GM03348 (cell line): ENCODE data around the gene C1orf159.
"Not testable (repeated sequence)": the region's sequence is repeated elsewhere in the genome, so short reads cannot be mapped to it uniquely, and the experiment has no call there.

Experiments
- DNase-seq: peaks from one replicate; pipeline ENCODE4 v3.0.0; 2012; ENCODE audit warnings: low spot score

C1orf159 gene

DNA sequence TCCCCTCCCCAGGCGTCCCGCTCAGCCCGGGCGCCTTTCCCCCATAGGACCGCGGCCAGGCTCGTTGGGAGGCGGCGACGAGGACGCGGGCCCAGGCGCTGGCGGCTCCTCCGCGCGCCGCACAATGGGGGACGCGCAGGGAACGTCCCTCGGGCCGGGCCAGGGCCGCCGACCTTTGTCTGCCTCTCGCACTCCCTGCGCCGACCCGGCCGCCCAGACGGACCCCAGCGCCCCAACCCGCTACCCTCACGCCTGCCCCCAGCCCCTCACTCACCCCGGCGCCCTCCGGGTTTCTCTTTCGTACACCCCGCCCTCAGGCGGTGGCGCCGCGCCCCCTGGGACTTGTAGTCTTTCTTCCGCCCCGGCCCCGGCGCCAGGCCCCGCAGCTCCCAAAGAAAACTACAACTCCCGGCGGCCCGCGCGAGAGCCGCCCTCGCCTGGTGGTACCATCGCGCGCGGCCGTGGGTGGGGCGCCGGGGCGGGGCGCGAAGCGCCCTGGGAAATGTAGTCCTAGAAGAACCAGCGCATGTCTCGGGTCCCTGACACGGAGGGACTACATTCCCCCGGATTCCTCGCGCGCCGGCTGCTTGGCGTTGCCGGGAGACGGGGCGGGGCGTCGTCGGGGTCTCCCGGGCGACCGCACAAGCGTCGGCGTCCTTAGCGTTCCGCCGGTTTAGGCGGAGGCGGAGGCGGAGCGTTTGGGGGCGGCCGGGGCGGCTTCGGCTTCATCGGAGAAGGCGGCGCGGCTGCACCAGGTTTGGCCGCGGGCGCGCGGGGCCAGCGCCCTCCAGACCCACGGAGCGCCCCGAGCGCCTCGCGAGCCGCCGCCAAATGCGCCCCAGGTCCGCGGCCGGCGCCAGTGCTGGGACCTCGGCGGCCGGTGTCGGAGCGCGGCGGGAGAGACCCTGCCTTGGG is at the start of gene C1orf159:
Gene C1orf159, minus strand, starts transcription at position 304 of the 915 bp plus-strand sequence. CDS start 24,546 bp downstream, outside the sequence.
- DNase-seq, result peak; percentile 99

DNA sequence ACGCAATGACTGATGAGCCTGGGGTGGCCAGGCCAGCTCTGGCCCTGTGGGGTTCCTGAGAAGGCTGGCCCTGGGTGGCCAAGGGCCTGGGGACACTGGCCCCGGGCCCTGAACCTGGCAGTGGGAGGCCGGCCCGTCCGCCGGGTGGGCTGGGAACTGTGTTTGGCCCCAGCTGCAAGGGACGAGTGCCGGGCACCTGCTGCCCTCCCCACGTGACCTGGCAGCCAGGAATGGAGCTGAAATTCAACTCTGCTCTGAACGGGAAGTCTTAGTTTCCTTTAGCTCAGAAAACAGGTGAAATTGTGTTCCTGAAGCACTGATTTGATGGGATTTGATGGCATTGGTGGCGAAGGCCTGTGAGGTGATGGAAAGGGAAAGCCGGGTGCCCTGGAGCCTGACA is 49.6 kb upstream of the C1orf159 start:
- no peak for DNase-seq

DNA sequence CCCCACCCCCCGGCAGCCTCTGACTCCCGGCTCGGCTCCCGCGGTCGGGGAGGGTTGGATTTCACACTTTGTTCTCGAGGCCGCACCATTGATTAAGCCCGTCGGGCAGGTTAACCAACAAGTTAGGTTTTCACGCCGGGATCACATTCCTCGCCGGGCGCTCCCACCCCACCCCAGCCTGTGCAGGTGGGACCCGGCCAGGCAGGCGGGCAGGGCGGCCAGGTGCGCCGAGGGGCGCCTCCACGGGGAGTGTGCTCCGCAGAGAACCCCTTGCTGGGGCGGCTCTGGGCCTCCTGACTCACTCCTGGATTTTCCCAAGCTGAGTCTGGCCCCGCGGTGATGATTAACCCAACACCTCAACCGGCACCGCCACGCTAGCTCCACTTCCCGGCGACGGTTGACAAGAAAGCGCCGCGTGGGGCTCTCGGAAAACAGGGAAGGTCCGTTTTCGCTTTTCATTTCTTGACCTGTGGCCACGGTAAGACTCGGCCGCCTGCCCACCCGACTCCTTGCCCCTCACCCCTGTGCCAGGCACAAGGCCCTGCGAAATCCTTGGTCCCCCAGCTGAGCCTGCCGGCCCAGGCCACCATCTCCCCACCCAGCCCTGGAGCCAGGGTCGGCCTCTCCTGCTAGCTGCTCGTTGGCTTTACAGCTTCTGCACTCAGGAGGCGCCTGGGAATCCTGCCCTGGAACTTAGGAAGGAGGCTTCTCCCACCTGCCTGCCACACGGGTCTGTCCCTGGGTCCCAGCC is 49.0 kb upstream of the C1orf159 start:
- no peak for DNase-seq

DNA sequence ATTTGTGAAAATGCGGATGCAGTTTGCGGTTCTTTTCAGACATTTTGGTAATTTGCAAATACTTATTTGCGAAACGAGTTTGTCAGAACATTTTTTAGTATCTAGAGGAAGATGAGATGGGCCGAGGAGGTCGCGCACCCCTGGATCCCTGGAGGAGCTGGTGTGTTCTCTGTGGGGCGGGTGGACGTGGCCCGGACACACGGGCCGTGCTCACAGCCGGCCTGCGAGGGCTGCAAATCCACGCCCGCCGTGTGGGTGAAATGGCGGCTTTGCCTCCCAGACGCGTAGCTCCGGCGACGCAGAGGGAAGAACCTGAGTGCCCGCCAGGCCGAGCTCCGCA is 48.4 kb upstream of the C1orf159 start:
- no peak for DNase-seq

DNA sequence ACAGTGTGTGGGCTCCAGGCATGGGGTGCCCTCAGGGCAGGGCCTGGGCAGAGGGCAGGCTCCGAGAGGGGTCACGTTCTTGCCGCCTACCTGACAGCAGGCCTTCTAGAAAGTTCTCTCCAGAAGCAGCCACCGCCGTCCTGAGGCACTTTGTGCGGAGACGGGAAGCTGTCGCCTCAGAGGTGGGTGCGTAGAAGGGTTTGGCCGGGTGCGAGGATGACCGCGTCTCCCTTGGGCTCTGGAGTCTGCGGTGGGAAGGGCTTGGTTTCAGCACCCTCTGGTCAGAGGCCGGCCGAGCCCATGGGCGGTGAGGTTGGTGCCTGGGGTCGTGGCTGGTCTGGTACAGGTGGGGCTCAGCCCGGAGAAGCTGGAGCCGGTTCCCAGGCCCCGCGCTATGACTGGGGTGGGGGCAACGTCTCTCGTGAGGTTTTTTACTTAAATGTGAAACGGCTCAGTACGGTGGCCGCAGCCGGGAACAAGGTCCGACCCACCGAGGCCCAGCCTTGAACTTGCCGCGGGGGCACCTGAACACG is 47.7 kb upstream of the C1orf159 start:
- DNase-seq, result no peak

DNA sequence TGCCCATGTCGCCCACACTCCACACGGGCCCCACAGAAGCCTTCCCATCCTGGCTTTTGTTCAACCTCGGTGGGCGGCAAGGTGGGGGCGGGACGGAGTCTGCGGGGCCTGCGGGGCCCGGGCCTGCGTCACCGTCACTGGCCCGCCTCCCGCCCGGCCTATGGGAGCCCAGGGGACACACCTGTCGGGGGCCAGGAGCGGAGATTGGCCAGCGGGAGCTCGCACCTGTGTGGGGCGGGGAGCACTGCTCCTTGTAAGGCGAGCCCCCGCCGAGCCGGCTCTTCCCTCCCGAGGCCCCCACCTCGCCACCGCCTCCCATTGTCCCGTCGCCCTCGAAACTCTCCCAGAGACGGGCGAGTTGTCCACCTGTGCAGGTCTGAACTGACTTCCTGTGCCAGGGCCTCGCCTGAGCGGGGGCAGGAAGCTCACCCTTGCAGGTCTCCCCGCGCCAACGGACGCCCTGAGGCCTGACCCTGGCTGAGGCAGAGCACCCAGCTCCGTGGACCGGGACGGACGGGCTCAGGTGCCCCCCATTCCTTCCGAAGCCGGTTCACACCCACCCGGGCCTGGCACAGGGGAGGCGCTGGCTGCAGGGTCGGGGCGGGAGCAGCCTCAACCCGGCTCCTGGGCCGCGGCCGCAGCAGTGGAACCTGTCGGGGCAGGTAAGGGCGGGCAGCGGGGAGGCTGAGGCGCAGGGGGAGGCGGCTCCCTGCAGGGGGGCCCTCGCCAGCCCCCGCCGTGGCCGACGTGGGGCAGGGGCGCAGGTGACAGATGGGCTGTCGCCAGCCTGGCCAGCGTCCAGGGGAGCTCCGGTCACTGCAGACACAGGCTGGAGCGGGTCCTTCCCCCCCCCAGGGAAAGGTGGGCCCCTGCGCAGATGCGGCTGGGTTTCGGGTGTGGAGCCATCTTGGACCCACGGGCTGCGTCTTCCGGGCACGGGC is 47.0 kb upstream of the C1orf159 start:
- no peak for DNase-seq

DNA sequence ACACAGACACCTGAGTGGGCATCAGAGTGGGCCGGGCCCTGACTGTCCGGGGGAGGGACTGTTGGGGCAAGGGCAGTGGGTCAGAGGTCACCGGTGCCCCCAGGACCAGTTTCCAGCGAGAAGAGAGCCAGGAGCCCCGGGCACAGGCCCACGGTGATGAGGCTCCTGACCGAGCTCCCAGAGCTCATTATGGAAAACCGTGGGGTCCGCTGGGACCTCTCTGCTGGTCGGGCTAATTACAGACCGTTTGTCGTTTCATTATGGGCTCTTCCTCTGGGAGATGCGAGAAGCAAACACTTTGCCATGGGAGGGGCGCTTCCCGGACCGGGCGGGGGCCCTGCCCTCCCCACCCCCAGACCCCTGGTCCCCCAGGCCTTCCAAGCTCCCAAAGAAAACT is 45.8 kb upstream of the C1orf159 start:
- no peak for DNase-seq

DNA sequence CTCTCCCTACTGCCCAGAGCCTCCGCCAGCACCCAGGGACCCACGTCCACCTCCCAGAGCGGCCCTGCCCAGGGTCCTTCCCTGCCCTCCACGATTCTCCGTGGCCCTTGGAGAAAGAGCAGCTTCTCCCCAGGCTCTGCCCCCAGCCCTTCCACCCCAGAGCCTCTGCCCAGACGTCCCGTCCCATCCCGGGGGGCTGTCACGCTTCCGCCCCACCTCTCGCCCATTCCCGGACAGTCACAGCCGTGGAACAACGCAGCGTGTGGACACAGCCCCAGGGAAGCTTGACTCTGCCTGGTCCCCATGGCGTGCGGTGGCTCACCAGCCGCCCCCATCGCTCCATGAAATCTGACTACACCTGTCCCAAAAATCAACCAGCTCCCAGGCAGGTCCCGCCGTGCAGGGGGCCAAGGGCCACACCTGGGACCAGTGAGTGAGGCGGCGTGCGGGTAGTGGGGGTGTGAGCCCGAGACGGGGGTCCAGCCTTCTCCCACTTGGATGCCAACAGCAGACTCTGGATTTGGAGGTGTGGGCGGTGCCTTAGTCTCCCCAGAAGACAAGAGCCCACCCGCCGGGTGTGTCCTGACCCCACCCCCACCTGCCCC is 45.3 kb upstream of the C1orf159 start:
- DNase-seq, result no peak

DNA sequence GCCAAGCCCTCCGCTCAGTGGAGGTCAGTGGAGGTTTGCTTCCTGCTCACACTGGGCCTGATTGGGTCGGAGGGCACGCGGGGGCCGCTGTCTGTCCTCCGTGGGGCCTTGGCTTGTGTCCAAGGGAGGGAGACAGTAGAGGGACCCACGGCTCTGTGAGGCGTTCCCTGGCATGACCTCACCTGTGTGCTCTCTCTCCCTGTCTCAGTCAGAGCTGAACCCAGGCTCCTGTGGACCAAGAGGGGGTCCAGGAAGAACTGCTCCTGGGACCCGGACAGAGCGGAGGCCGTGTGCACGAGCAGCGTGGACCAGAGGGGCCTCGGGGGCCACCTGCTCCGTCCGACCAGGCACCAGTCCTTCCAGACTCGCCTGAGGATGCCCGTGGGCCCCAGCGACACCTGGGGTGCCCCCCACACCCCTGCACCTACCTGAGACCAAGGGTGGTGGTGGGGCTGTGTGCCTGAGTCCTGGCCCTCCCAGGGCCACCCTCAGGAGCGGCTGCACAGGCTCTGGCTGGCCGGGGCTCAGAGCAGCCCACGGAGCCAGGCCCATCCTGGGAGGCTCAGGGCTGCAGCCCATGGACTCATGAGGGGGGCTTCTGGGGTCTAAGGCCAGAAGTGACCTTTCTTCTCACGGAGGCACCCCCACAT is 44.5 kb upstream of the C1orf159 start:
- DNase-seq, result no peak

DNA sequence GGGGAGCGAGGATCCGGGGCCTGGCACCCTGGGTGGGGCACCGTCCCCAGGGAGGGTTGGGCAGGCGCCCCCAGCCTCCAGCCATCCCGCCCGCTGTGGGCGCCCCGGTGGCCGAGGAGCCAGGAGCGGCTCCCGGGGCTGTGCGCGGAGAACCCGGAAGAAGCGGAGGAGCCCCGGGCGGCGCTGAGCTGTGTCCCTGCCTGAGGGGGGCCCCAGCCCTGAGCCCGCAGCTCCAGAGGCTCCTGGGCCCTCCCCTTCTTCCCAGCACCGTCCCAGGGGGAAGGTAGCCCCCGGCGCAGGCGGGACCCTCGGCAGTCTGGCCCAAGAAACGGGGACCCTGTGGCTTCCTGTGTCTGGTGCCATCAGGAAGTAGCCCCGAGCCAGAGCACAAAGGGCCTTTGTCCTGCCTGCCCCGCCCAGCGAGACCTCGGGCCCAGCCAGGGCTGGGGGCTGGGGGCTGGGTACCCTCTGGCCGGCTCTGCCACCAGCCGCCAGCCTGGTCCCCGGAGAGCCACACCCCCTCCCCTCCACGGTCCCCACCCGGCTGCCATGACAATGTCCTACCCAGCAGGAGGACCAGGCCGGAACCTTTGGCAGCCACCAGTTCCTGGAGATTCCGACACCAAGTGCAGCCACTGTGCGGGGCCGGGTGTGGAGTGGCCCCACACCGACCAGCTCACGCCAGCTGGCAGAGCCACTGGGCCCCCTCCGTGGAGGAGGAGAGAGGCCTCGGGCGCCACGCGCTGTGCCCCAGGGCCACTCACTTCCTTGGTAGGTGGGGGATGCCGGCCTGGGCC is 42.2 kb upstream of the C1orf159 start:
- DNase-seq, result peak; percentile 77

DNA sequence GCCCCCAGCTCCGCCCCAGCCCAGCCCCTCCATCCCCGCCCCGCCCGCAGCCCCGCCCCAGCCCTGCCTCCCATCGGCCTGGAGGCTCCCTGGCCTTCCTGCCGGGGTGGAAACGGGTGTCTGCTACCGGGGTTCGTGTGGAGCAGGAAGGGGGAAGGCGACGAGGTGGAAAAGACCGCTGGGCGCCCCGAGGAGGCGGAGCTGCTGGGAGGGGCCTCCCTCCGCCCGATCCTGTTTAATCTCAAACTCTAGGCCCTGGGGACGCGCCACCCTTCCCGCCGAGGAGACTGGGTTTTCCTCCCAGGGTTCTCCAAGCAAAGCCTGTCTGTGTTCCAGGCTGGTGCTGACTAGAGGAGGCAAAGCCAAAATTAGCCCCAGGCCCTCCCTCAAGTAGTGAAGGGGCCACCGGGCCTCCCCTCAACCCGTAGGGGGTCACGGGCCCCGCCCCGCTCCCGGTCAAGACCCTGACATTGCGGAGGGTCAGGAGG is 41.6 kb upstream of the C1orf159 start:
- peak; percentile 98 for DNase-seq

DNA sequence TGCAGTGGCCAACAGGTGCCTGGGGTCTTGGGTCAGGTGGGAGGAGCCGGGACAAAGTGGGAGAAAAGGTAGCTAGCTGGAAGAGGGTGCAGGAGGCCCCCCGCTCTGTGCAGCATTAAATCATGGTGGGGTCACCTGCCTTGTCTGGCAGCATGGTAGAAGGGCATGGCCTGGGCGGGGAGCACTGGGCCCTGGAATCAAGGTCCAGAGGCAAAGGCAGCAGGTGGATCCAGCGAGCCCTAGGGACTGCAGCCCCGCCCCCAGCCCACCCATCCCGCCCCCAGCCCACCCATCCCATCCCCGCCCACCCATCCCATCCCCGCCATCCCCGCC is 41.1 kb upstream of the C1orf159 start:
- DNase-seq, result no peak

DNA sequence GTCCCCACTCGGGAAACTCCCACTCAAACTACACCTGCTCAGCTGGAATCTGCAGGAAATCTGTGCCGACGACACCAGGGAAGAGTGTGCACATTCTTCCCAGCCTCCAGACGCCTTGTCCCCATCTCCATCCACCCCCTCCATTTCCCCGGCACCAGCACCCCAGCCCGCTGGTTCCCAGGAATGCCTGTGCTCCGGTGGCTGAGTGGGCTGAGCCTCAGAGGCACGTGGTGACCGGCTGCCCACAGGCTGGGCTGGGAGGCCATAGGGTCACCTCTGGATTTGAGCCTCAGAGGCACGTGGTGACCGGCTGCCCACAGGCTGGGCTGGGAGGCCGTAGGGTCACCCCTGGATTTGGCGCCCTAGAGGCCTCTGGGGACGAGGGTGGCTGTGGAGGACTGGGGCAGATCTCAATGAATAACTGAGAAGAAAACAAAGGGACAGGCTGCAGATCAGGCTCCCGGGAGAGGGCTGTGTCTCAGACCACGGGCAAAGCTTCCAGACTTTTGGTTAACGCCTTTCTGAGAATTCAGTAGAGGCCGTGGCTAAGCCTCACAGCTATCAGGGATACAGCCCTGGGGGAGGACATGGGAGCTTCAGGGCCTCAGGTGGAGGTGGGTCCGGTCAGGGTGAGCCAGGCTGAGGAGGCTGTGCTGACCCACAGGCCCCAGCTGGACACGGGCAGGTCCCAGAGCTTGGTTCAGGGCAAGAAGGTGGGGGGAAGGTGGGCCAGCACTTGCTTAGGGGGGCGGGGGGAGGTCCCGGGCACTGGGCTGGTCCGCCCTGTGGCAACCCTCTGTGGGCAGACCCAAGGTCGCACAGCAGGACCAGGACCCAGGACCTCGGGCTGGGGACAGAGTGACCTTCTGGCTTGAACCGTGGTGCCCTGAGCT is 40.5 kb upstream of the C1orf159 start:
- DNase-seq, result no peak

DNA sequence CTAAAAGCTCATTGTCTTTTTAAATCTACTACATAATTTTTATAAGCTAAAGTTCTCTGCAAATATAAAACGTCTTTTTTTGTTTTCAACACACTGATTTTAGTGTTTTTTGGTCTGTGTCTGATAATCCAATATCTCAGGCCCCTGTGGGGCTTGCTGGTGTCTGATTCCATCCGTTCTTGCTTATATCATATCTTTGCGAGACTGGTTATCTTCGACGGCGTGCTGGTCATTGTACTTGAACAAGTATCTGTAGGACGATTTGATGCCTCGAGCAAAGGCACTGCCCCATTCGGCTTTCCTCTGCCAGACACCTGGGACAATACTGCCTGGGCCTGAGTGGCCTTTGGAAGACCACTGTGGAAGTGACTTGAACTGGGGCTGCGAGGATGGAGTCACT is 39.4 kb upstream of the C1orf159 start:
- no peak for DNase-seq

DNA sequence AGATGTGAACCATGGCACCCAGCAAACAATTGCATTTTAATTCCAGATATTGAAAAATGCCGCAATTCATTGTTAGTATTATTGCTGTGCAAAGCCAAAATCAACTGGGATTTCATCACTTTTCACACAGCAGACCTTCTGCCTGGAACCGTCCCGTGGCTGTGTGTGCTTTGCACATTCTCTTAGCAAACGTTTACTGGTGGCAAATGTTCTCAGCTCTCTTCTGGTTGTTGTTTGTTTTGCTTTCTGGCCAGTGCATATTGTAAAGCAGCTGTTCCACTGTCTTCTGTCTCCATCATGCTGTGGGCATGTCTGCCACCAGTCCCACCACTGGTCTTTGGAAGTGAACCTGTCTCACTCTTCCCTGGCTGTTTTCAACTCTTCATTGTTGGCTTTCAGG is 38.0 kb upstream of the C1orf159 start:
- DNase-seq, result no peak

DNA sequence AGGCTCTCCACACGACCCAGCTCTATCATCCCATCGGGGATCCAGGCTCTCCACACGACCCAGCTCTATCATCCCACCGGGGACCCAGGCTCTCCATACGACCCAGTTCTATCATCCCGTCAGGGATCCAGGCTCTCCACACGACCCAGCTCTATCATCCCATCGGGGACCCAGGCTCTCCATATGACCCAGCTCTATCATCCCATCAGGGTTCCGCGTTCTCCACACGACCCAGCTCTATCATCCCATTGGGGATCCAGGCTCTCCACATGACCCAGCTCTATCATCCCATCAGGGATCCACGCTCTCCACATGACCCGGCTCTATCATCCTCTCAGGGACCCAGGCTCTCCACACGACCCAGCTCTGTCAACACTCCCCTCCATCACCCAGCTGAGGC is 37.3 kb upstream of the C1orf159 start:
- not testable (repeated sequence) for DNase-seq

DNA sequence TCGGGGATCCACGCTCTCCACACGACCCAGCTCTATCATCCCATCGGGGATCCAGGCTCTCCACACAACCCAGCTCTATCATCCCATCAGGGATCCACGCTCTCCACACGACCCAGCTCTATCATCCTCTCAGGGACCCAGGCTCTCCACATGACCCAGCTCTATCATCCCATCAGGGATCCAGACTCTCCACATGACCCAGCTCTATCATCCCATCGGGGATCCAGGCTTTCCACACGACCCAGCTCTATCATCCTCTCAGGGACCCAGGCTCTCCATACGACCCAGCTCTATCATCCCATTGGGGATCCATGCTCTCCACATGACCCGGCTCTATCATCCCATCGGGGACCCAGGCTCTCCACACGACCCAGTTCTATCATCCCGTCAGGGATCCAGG is 36.5 kb upstream of the C1orf159 start:
- DNase-seq, result not testable (repeated sequence)

DNA sequence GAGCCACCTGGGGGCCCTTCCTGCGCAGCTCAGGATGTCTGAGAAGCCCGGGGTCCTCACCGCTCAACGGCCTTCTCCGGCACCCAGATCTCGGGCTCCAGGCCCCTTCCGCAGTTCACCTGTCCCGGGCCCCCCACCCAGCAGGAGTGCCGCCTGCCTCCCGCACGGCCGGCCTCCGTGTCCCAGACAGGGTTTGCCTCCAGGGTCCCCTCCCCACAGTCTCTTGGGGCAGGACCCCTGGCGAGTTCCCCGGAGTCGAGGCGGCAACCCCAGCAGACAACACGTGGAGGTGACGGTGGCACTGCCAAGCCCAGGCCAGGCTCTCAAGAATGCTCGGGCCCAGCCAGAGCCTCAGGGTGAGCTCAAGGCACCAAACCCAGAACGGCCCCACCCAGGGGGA is 35.4 kb upstream of the C1orf159 start:
- DNase-seq, result no peak

DNA sequence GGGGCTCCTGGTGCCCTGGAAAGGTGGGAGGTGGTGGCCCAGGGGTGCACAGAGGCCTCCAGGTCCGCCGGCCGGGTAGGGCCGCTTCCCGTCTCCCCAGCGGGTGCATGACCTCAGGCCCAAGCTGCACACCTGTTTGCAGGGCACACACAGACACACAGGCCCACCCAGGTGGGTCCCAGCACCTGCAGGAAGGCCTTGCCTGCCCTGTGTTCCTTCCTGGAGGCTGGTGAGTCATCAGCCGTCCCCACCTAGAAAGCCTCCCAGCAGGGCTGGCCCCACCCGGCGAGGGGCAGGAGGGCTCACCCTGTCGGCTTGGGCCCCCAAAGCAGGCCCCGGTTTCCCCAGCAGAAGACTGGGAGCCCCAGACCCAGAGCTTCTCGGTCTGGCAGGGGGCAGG is 34.2 kb upstream of the C1orf159 start:
- DNase-seq, result no peak
